ENCODE data around the gene PROS1. TPM values are rescaled to one million over a fixed set of nuclear protein-coding genes. Genes with fewer than 3 reads are reported as not detected.

PROS1 gene
- total RNA-seq, 1 experiment from 2014 or later: 9.2 TPM

- intact Hi-C loops (cut with micrococcal nuclease; ENCODE audit: unreplicated experiment): no loop called here
- Histone ChIP-seq H3K27me3 (replicated peaks; ENCODE audit: insufficient read depth, low read depth, low read length, poor library complexity) (no peaks in the 10 kb centered on the region), H3K9me3 (ENCODE audit: low read depth, low read length, poor library complexity, severe bottlenecking) (no peaks in the 10 kb centered on the region), H3K4me1 (ENCODE audit: insufficient read depth, low read length, poor library complexity, severe bottlenecking) (peaks cover 13% of the 10 kb centered on the region), H3K36me3 (ENCODE audit: insufficient read depth, low read length, poor library complexity, severe bottlenecking) (no peaks in the 10 kb centered on the region), H3K4me3 (ENCODE audit: low read depth, low read length, poor library complexity, severe bottlenecking) (no peak overlapping the region), H3K27ac (ENCODE audit: low read depth, low read length, poor library complexity, severe bottlenecking) (no peak overlapping the region)
- peak; percentile 48 for DNase-seq (ENCODE audit: low spot score)
- TF ChIP-seq CTCF (conservative IDR thresholded peaks at IDR 0.05; ENCODE audit: low read depth, low read length) (no peak), EZH2 (IDR thresholded peaks at IDR 0.05; ENCODE audit: borderline replicate concordance, low read depth, low read length, poor library complexity, severe bottlenecking) (no peak)
- no TSS peak for BruUV-seq (replicated peaks)
- POLR2A ChIA-PET (ENCODE audit: low non-redundant PET): no interaction called here
- CTCF ChIA-PET: no interaction called here
Measured at GRCh38 chr3:94009608-94010007, 35.9 kb upstream of the PROS1 start.

GRCh38 chr3:94008253-94008652 is 34.6 kb upstream of the PROS1 start:
- H3K4me3 ChIP-seq (ENCODE audit: low read depth, low read length, poor library complexity, severe bottlenecking): no peak overlapping the region
- no peaks in the 10 kb centered on the region for H3K9me3 ChIP-seq (ENCODE audit: low read depth, low read length, poor library complexity, severe bottlenecking)
- no peaks in the 10 kb centered on the region for H3K36me3 ChIP-seq (ENCODE audit: insufficient read depth, low read length, poor library complexity, severe bottlenecking)
- intact Hi-C loops (cut with micrococcal nuclease; ENCODE audit: unreplicated experiment): no loop called here
- H3K27ac ChIP-seq (ENCODE audit: low read depth, low read length, poor library complexity, severe bottlenecking): no peak overlapping the region
- peaks cover 13% of the 10 kb centered on the region for H3K4me1 ChIP-seq (ENCODE audit: insufficient read depth, low read length, poor library complexity, severe bottlenecking)
- DNase-seq (ENCODE audit: low spot score): no peak
- no TSS peak for BruUV-seq (replicated peaks)
- no peaks in the 10 kb centered on the region for H3K27me3 ChIP-seq (replicated peaks; ENCODE audit: insufficient read depth, low read depth, low read length, poor library complexity)
- no peak for TF ChIP-seq EZH2 (IDR thresholded peaks at IDR 0.05; ENCODE audit: borderline replicate concordance, low read depth, low read length, poor library complexity, severe bottlenecking)
- POLR2A ChIA-PET (ENCODE audit: low non-redundant PET): no interaction called here
- CTCF ChIA-PET: no interaction called here

GRCh38 chr3:94004301-94004910 is 30.7 kb upstream of the PROS1 start:
- TF ChIP-seq EZH2 (IDR thresholded peaks at IDR 0.05; ENCODE audit: borderline replicate concordance, low read depth, low read length, poor library complexity, severe bottlenecking) (no peak), CTCF (conservative IDR thresholded peaks at IDR 0.05; ENCODE audit: low read depth, low read length) (peak; percentile 92)

More at GRCh38 chr3:94004301-94004910, 30.7 kb upstream of the PROS1 start:
- no TSS peak for BruUV-seq (replicated peaks)
- POLR2A ChIA-PET (ENCODE audit: low non-redundant PET): no interaction called here
- no peak overlapping the region for H3K4me3 ChIP-seq (ENCODE audit: low read depth, low read length, poor library complexity, severe bottlenecking)
- H3K36me3 ChIP-seq (ENCODE audit: insufficient read depth, low read length, poor library complexity, severe bottlenecking): no peaks in the 10 kb centered on the region
- intact Hi-C loops (cut with micrococcal nuclease; ENCODE audit: unreplicated experiment): loop anchor here (2.0 kb wide), 1 partner anchor 58 kb away; the partner anchor contains the start of genes DHFR2 and NSUN3
- CTCF ChIA-PET: interaction anchor here (1.0 kb wide), 1 partner anchor 65 kb away, joined by 5 read pairs; no protein-coding TSS in a partner anchor
- peaks cover 16% of the 10 kb centered on the region for H3K4me1 ChIP-seq (ENCODE audit: insufficient read depth, low read length, poor library complexity, severe bottlenecking)
- DNase-seq (ENCODE audit: low spot score): peak; percentile 79
- no peak overlapping the region for H3K27ac ChIP-seq (ENCODE audit: low read depth, low read length, poor library complexity, severe bottlenecking)
- H3K27me3 ChIP-seq (replicated peaks; ENCODE audit: insufficient read depth, low read depth, low read length, poor library complexity): no peaks in the 10 kb centered on the region
- no peaks in the 10 kb centered on the region for H3K9me3 ChIP-seq (ENCODE audit: low read depth, low read length, poor library complexity, severe bottlenecking)
